ENCODE measurements around the gene ST6GALNAC3.
"Not testable (repeated sequence)": the region's sequence is repeated elsewhere in the genome, so short reads cannot be mapped to it uniquely, and the experiment has no call there.

ST6GALNAC3 gene

DNA sequence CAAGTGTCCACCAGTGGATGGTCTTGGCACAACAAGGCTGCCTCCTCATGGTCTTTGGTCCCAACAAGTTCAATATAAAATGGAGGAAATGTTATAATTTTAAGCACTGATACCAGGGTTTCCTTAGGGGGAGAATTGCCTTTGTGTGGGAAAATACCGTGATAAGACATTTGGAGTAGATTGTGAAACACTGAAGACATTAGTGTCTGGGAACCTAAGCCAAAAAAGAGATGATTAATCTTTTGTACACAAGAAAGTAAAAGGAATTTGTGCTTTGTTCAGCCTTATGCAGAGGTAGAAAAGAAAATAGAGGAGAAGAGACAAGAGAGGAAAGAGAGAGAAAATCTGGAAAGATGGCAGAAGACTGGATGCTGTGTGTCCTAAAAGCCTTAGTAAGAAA lies 36.1 kb downstream of the ST6GALNAC3 start:
- Mint-ChIP-seq H3K27me3 (peaks cover 4% of the 10 kb centered on the region), H3K36me3 (peaks cover 2% of the 10 kb centered on the region), H3K4me1 (no peaks in the 10 kb centered on the region), H3K9me3 (no peaks in the 10 kb centered on the region), H3K27ac (no peak overlapping the region), H3K4me3 (no peak overlapping the region)

DNA sequence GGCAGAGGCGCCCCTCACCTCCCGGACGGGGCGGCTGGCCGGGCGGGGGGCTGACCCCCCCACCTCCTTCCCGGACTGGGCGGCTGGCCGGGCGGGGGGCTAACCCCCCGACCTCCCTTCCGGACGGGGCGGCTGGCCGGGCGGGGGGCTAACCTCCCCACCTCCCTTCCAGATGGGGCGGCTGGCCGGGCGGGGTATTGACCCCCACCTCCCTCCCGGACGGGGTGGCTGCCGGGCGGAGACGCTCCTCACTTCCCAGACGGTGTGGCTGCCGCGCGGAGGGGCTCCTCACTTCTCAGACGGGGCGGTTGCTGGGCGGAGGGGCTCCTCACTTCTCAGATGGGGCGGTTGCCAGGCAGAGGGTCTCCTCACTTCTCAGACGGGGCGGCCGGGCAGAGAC lies 37.8 kb downstream of the ST6GALNAC3 start:
- H3K27me3 Mint-ChIP-seq, H3K4me3 Mint-ChIP-seq, H3K36me3 Mint-ChIP-seq, H3K4me1 Mint-ChIP-seq, H3K27ac Mint-ChIP-seq, H3K9me3 Mint-ChIP-seq: not testable (repeated sequence)

DNA sequence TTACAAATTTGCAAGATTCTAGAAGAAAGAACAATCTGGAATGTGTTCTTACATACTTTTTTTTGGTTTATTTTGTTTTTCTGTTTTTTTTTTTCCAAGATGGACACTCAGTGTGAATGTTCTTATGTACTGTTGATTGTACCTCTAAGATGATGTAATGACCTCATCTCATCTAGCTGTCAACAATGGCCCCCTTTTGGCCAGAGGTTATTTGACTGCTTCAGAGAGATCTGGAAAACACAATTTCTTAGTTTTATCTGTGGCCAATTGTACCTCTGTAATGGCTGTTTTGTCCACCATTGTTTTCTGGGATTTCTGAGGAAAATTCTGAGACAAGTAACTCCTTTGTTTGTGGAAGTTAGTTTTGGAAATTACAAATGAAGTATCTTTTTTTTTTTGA lies 38.9 kb downstream of the ST6GALNAC3 start:
- H3K4me1 Mint-ChIP-seq: no peaks in the 10 kb centered on the region

DNA sequence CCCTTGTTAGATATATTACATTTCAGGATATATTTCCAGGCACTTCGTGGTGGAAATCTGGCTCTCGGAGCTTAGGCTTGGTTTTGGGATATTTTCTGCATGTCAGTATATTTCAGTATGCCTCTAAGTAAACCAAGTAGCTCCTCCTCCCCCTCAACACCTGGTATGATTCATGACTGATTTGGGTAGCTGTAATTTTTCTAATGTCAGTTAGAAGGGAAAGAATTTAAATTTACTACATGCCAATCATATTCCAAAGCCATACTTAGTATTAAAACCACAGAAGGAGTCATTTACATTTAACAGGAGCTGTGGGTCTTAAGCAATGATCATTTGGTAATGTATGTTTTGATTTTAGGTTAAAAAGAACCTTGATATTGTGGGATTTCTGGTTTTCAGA lies 40.6 kb downstream of the ST6GALNAC3 start:
- Mint-ChIP-seq H3K27ac (no peak overlapping the region), H3K4me1 (no peaks in the 10 kb centered on the region), H3K27me3 (peaks cover 2% of the 10 kb centered on the region), H3K36me3 (no peaks in the 10 kb centered on the region), H3K4me3 (no peak overlapping the region), H3K9me3 (no peaks in the 10 kb centered on the region)

More for the DNA sequence above, 38.9 kb downstream of the ST6GALNAC3 start:
- H3K4me3 Mint-ChIP-seq: no peak overlapping the region
- no peak overlapping the region for H3K27ac Mint-ChIP-seq
- H3K9me3 Mint-ChIP-seq: no peaks in the 10 kb centered on the region
- no peaks in the 10 kb centered on the region for H3K36me3 Mint-ChIP-seq
- H3K27me3 Mint-ChIP-seq: peaks cover 4% of the 10 kb centered on the region

DNA sequence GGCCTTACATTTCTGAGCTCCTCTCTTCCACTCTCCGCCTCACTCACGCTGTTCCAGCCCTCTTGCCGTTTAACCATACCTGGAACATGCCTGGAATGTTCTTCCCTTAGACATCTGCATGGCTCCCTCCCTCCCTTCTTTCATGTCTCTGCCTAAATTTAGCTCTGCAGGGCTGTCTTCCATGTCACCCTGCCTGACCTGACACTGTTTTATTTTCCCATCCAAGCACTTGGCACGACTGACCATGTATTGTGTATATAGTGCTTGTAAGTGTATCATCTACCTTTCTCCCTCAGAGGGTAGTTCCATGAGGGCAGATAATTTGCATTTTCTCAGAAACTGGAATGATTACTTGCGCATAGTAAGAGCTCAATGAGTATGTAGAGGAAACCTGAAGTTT lies 47.3 kb downstream of the ST6GALNAC3 start:
- Mint-ChIP-seq H3K9me3 (no peaks in the 10 kb centered on the region), H3K4me1 (no peaks in the 10 kb centered on the region), H3K36me3 (no peaks in the 10 kb centered on the region), H3K27ac (no peak overlapping the region), H3K27me3 (no peaks in the 10 kb centered on the region), H3K4me3 (no peak overlapping the region)

DNA sequence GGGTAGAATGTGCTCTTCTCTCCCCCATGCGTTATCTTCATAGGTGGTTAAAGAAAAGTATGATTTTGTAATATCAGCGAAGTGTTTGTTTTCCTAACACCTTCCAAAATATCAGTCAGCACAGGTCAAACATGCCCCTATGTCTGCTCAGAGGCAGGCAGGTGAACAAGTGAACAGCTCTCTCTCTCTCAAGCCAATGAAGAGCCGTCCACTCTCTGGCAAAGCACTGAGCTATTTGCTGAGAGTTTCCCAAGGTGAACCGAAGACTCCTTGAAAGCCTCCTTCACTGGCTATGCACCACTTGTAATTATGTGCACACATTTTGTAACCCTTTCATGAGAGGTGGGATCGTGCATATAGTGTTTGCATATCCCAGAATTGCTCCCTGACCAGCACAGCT lies 47.7 kb downstream of the ST6GALNAC3 start:
- no peaks in the 10 kb centered on the region for H3K9me3 Mint-ChIP-seq

DNA sequence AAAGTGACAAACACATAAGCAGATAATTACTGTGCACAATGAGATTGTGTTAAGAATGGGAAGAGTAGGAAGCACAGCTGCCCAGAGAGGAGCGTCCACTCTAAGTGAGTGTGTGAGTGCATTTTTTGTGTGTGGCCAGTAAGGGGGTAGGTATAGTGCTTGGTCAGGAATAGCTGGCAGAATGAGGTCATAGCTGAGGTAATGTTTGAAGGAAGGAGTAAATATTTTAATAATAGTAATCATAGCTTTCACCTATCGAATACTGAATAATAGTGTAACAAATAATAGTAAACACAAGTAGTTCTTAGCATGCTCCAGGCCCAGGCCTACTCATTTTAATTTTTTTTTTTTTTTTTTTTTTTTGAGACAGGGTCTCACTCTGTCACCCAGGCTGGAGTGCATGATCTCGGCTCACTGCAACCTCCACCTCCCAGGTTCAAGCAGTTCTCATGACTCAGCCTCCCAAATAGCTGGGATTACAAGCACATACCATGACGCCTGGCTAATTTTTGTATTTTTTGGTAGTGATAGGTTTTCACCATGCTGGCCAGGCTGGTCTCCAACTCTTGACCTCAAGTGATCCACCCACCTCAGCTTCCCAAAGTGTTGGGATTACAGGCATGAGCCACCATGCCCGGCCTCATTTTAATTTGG lies 49.0 kb downstream of the ST6GALNAC3 start:
- not testable (repeated sequence) for H3K36me3 Mint-ChIP-seq, H3K27me3 Mint-ChIP-seq, H3K27ac Mint-ChIP-seq, H3K4me1 Mint-ChIP-seq, H3K9me3 Mint-ChIP-seq, H3K4me3 Mint-ChIP-seq

More for the DNA sequence above, 47.7 kb downstream of the ST6GALNAC3 start:
- Mint-ChIP-seq H3K4me1 (no peaks in the 10 kb centered on the region), H3K36me3 (no peaks in the 10 kb centered on the region), H3K4me3 (no peak overlapping the region), H3K27ac (no peak overlapping the region), H3K27me3 (no peaks in the 10 kb centered on the region)

DNA sequence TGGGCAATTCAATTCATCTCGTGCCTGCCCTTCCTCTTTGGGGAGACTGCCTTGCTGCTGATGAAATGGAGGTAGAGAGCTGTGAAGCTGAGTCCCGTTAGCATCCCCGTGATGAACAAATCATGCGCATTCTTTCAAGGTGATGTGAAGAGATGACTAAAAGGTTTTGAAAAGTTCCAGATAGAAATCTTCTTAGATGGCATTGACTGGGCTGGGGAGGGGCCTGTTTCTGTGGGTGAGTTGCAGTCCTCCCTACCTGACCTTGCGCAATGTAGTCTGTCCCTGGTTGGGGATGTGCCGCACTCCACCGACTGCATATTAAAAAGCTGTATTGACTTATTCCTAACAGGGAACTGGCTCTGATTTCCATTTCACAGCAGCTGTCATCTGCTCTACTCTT lies 49.6 kb downstream of the ST6GALNAC3 start:
- no peaks in the 10 kb centered on the region for H3K9me3 Mint-ChIP-seq
- H3K4me3 Mint-ChIP-seq: no peak overlapping the region
- H3K36me3 Mint-ChIP-seq: no peaks in the 10 kb centered on the region
- no peak overlapping the region for H3K27ac Mint-ChIP-seq
- H3K4me1 Mint-ChIP-seq: no peaks in the 10 kb centered on the region
- no peaks in the 10 kb centered on the region for H3K27me3 Mint-ChIP-seq

DNA sequence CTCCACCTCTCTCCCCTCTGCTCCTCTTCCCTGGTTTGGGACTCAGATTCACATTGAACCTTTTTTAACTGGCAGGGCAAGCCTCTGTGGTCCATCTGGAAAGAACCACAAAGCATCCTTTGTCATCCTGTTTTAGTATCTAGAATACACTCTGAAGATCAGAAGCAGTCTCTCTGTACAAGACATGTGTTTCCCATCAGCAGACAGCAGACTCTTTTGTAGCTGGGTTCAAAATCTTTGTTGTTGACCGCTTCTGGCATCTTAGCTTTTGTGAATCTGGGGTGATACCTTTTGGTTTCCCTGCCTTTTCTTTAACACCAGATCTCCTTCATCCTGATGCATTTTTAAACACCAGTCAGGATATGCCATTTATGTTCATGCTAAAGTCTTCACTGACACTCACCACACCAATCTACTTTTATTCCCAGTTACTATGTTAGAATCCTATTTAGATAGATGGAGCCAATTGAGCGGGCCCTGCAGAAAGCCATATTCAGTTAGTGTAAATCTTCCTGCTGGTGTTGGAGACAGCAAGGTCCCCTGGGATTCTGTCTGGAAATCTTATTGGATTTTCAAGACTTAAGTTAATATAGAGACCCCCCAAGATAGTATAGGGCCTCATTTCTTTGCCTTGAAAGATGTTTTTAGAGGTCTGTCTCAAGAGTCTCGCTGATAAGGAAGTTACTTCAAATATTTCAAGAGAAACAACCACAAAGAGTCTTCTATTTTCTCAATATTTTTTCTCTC lies 51.1 kb downstream of the ST6GALNAC3 start:
- H3K27ac Mint-ChIP-seq: no peak overlapping the region
- H3K36me3 Mint-ChIP-seq: no peaks in the 10 kb centered on the region
- H3K4me1 Mint-ChIP-seq: no peaks in the 10 kb centered on the region
- H3K9me3 Mint-ChIP-seq: no peaks in the 10 kb centered on the region
- no peaks in the 10 kb centered on the region for H3K27me3 Mint-ChIP-seq
- H3K4me3 Mint-ChIP-seq: no peak overlapping the region

DNA sequence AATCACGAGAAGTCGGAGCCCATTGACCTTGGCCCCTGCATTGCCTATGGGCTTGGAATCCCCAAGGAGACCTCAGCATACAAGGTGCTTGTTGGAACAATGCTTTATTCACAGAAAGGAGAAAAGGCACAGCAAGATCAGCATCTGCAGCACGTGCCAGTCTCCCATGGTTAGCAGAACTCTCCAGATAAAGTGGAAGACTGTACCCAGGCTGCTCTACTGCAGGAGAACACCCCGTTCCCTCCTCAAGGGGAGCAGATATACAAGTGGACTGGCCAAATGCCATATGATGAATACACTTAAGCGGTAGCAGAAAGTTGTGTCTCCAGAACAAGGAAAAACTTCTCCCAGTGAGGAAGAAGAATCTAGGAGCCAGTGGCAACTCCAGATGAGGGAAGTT lies 53.5 kb downstream of the ST6GALNAC3 start:
- Mint-ChIP-seq H3K27ac (no peak overlapping the region), H3K4me3 (no peak overlapping the region), H3K27me3 (no peaks in the 10 kb centered on the region), H3K4me1 (no peaks in the 10 kb centered on the region), H3K9me3 (no peaks in the 10 kb centered on the region), H3K36me3 (no peaks in the 10 kb centered on the region)

DNA sequence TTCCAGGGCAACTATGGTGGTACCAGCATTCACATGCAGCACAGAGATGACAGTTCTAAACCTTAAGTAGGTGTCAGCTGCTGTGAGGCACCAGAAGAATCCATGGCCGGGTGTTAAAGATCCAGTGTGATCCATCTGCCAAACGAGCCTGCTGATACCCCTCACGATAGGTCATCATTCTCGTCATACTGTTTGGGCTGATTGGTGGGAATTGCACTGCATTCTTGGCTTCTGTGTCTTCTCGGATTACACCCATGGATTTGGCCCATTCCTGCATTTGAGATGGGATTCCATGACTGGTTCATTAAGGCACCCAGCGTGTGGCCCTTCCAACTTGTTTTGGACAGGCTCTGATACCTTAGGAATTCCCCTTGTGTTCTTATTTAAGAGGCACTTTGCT lies 55.2 kb downstream of the ST6GALNAC3 start:
- H3K36me3 Mint-ChIP-seq: no peaks in the 10 kb centered on the region
- no peaks in the 10 kb centered on the region for H3K27me3 Mint-ChIP-seq
- no peaks in the 10 kb centered on the region for H3K4me1 Mint-ChIP-seq
- H3K27ac Mint-ChIP-seq: no peak overlapping the region
- no peaks in the 10 kb centered on the region for H3K9me3 Mint-ChIP-seq
- no peak overlapping the region for H3K4me3 Mint-ChIP-seq

DNA sequence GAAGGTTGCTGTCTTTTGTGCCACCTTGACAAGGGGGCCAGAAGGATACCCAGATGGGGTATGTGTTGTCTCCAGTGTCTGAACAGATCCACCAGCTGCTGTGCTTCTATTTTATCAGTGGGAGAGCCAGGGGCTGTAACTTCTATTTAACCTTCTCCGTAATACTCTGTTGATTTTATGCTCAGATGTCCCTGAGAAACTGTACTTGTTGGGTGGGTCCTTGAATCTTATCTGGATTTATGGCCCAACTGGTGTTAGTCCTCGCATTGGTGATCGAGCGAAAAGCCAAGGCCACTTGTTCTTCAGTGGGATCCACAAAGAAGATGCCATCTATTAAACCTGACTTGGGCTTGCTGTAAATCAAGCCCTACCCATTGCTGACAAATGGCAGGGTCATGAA lies 56.4 kb downstream of the ST6GALNAC3 start:
- Mint-ChIP-seq H3K4me3 (no peak overlapping the region), H3K9me3 (no peaks in the 10 kb centered on the region), H3K27ac (no peak overlapping the region), H3K4me1 (no peaks in the 10 kb centered on the region), H3K36me3 (no peaks in the 10 kb centered on the region), H3K27me3 (no peaks in the 10 kb centered on the region)

DNA sequence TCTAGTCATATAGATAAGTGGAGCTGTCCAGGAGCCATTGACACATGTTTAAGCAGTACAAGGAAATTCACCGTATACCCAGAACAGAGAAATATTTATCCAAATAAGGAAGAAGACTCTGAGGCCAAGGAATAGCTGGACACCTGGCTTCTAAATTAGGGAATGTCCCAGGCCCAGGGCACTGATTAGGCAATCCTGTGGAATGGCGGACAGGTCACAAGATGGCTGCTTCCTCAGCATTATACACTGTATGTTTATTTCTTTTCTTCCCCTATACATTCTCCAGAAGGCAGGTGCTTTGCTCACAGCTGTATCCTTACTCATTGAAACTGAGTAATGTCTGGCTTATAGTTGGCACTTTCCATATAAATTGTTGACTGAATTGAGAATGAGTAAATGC lies 59.4 kb downstream of the ST6GALNAC3 start:
- Mint-ChIP-seq H3K4me3 (no peak overlapping the region), H3K9me3 (no peaks in the 10 kb centered on the region), H3K27me3 (no peaks in the 10 kb centered on the region), H3K36me3 (no peaks in the 10 kb centered on the region), H3K4me1 (no peaks in the 10 kb centered on the region), H3K27ac (no peak overlapping the region)

DNA sequence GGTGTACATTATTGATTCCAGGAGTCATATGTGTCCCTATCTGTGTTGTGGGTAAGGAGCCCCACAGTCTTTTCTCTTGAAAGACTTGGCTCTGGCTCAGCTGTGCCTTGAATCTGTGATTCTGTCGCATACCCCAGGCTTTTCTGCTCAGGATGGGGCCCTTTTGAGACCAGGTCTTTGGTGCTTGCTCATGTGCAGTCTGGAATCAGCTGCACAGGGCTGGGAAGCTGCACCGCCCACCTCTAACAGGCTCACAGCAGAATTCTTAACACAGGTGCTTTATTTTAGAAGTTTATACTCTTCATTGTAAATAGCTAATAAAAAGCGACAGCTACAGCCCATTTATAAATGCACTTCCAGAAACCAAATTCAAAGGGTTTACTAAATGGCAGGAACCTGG lies 61.3 kb downstream of the ST6GALNAC3 start:
- Mint-ChIP-seq H3K9me3 (no peaks in the 10 kb centered on the region), H3K27ac (no peak overlapping the region), H3K4me1 (no peaks in the 10 kb centered on the region), H3K4me3 (no peak overlapping the region), H3K27me3 (no peaks in the 10 kb centered on the region), H3K36me3 (no peaks in the 10 kb centered on the region)

DNA sequence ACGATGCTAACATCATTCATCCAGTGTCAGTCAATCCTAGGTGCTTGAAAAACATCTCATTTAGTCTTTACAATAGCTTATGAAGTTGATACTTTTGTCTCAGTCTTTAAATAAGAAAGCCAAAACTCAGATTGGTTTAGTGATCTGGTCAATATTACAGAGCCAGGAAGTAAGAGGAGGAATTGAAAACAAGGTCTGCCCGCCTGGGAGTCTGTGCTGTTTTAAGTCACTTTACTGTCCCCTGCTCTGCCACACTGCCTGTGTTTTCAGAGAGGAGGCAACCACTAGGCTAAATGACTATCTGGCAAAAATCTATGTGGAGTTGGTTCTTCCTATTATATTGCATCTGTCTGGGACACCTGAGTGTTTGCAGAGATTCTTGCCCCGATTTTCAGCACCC lies 62.3 kb downstream of the ST6GALNAC3 start:
- Mint-ChIP-seq H3K27me3 (no peaks in the 10 kb centered on the region), H3K27ac (no peak overlapping the region), H3K4me3 (no peak overlapping the region), H3K4me1 (no peaks in the 10 kb centered on the region), H3K36me3 (no peaks in the 10 kb centered on the region), H3K9me3 (no peaks in the 10 kb centered on the region)

DNA sequence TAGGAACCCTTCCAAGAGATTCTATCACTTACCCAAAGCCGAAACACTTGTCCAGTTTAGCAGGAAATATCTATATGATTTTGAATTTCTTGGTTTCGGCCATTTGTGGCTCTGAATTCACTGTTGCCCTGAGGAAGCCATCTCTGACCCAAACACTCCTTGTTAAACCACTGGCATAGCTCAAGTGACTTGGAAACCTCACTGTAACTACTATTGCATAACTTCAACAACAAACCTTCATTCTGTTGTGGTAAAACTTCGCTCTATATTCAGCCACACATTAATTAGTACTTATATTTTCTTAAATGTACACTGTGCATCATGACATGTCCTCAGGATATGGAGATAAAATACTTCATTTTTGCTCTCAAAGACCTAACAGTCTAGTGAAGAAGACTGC lies 63.2 kb downstream of the ST6GALNAC3 start:
- Mint-ChIP-seq H3K9me3 (no peaks in the 10 kb centered on the region), H3K4me1 (no peaks in the 10 kb centered on the region), H3K4me3 (no peak overlapping the region), H3K27ac (no peak overlapping the region), H3K36me3 (no peaks in the 10 kb centered on the region), H3K27me3 (no peaks in the 10 kb centered on the region)

DNA sequence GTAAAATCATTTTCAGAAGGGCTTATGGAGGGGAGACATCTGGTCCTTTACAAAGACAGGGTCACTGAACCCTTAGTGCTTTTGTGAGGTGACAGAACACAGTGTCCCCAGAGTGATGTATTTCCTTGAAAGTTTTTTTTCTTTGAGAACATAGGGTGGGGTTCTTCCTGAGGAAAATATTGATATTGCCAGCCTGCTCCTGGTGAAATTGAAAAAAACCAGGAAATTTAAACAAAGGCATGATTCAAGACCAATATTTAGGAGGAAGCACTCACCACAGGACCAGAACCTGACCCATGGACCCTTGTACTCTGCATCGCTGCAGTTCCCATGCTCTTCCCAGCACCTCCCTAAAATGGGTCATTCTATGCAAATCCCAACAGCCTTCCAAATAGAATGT lies 63.7 kb downstream of the ST6GALNAC3 start:
- Mint-ChIP-seq H3K27ac (no peak overlapping the region), H3K4me3 (no peak overlapping the region), H3K9me3 (no peaks in the 10 kb centered on the region), H3K4me1 (no peaks in the 10 kb centered on the region), H3K36me3 (no peaks in the 10 kb centered on the region), H3K27me3 (no peaks in the 10 kb centered on the region)

All from activated naive CD4-positive, alpha-beta T cell treated with anti-CD3 and anti-CD28 coated beads, Interleukin-2, amount 50 U/mL, for 24 hours (primary cell).